Endothelial cell of umbilical vein (primary cell): ENCODE data around the gene OPCML. TPM values are rescaled to one million over a fixed set of nuclear protein-coding genes. Genes with fewer than 3 reads are reported as not detected.

ENCODE experiments used
- BruUV-seq: library from RNA; stranded (reverse); fragments of 400-500 nt; replicated peaks from 2 replicates; lab custom pipeline; 2021; lab: Mats Ljungman, UMichigan
- CTCF ChIA-PET: fragments of 300-600, 350-600 bp; sonication (Branson Sonifier 250); formaldehyde crosslinking; loops from one replicate; lab custom pipeline; 2021; ENCODE audit warnings: antibody characterized with exemption, inconsistent platforms; lab: Charles Lee
- POLR2A ChIA-PET: fragments of 300-600, 350-600 bp; sonication (Branson Sonifier 250); formaldehyde crosslinking; loops from one replicate; lab custom pipeline; 2021; ENCODE audit warnings: antibody characterized with exemption, inconsistent platforms; lab: Charles Lee
- DNase-seq: peaks from one replicate; pipeline ENCODE4 v3.0.0-alpha.2; 2011; ENCODE audit warnings: low read depth, low spot score
- FAIRE-seq: peaks from 2 replicates; lab custom pipeline; 2011; peaks lifted over from hg19 to GRCh38; lab: Jason Lieb, UNC
- H2AFZ ChIP-seq: 2 replicates; pipeline ENCODE4 v1.6.0; 2012; ENCODE audit warnings: low read depth, low read length, control low read depth, inconsistent platforms
- H3K27ac ChIP-seq: 2 replicates; pipeline ENCODE4 v1.5.1; 2011; ENCODE audit warnings: low read depth, mild to moderate bottlenecking, control low read depth, low read length, moderate library complexity; ENCODE audit not compliant: insufficient read depth
- H3K27me3 ChIP-seq, 2 experiments: 2 replicates each; pipeline versions ENCODE4 v1.6.0 to v1.6.1; 2011; ENCODE audit warnings: low read length in 2 of 2, mixed read lengths in 1 of 2; ENCODE audit not compliant: control insufficient read depth in 2 of 2, insufficient read depth in 2 of 2
- H3K36me3 ChIP-seq, 2 experiments: 2 replicates in 1 of 2; 3 replicates in 1 of 2; pipeline ENCODE4 v1.5.1; 2011; ENCODE audit warnings: low read length in 2 of 2, mild to moderate bottlenecking in 1 of 2, moderate library complexity in 1 of 2; ENCODE audit not compliant: control insufficient read depth in 2 of 2, insufficient read depth in 2 of 2; ENCODE audit errors: extremely low read depth in 1 of 2
- H3K4me1 ChIP-seq: 3 replicates; pipeline ENCODE4 v1.5.1; 2011; ENCODE audit warnings: mild to moderate bottlenecking, low read length; ENCODE audit not compliant: control insufficient read depth, insufficient read depth; ENCODE audit errors: extremely low read depth
- H3K4me2 ChIP-seq: 2 replicates; pipeline ENCODE4 v1.6.1; 2011; ENCODE audit warnings: low read length, control low read depth, mixed read lengths; ENCODE audit not compliant: insufficient read depth
- H3K4me3 ChIP-seq, 3 experiments: fragments of 200-600 bp in 1 of 3; sonication (generic), shearing (Covaris generic) in 1 of 3; replicated peaks in 1 of 3; 2 replicates each; pipeline ENCODE4 v1.5.1; 2011 to 2016; ENCODE audit warnings: control low read depth in 3 of 3, low read length in 3 of 3, mild to moderate bottlenecking in 2 of 3, inconsistent platforms in 1 of 3, low read depth in 1 of 3, moderate library complexity in 1 of 3; ENCODE audit not compliant: insufficient read depth in 1 of 3
- H3K79me2 ChIP-seq: 2 replicates; pipeline ENCODE4 v1.6.0; 2012; ENCODE audit warnings: low read length, inconsistent platforms; ENCODE audit not compliant: control insufficient read depth, insufficient read depth
- H3K9ac ChIP-seq: replicated peaks from 2 replicates; pipeline ENCODE3; 2011; ENCODE audit warnings: low read length, control low read depth; ENCODE audit not compliant: insufficient read depth; ENCODE audit errors: extremely low read depth
- H3K9me1 ChIP-seq: replicated peaks from 3 replicates; pipeline ENCODE4 v1.6.0; 2011; ENCODE audit warnings: mild to moderate bottlenecking, low read length; ENCODE audit not compliant: control insufficient read depth, insufficient read depth; ENCODE audit errors: extremely low read depth
- H3K9me3 ChIP-seq: replicated peaks from 2 replicates; pipeline ENCODE4 v1.5.1; 2012; ENCODE audit warnings: low read length, inconsistent platforms; ENCODE audit not compliant: control insufficient read depth, insufficient read depth
- H4K20me1 ChIP-seq: replicated peaks from 2 replicates; pipeline ENCODE3; 2011; ENCODE audit warnings: mild to moderate bottlenecking, low read length; ENCODE audit not compliant: control insufficient read depth, insufficient read depth; ENCODE audit errors: extremely low read depth
- EZH2 ChIP-seq: IDR thresholded peaks from 2 replicates; pipeline ENCODE4 v1.6.1; 2012; ENCODE audit warnings: borderline replicate concordance, low read depth, mild to moderate bottlenecking, moderate library complexity, low read length, inconsistent platforms; ENCODE audit not compliant: severe bottlenecking
- FOS ChIP-seq: IDR thresholded peaks from 2 replicates; pipeline ENCODE4 v1.6.1; 2011; ENCODE audit warnings: mild to moderate bottlenecking, low read length, moderate library complexity, borderline replicate concordance; ENCODE audit not compliant: insufficient read depth
- GATA2 ChIP-seq: IDR thresholded peaks from 2 replicates; pipeline ENCODE4 v1.7.0; 2011; ENCODE audit warnings: low read depth, mild to moderate bottlenecking, moderate library complexity, mixed read lengths, low read length; ENCODE audit not compliant: insufficient read length, insufficient read depth
- JUN ChIP-seq: IDR thresholded peaks from 2 replicates; pipeline ENCODE4 v1.6.1; 2011; ENCODE audit warnings: borderline replicate concordance, low read depth; ENCODE audit not compliant: insufficient read length, insufficient read depth
- MYC ChIP-seq: IDR thresholded peaks from one replicate; pipeline ENCODE4 v1.6.1; 2011; ENCODE audit warnings: mild to moderate bottlenecking, low read depth, low read length
- POLR2A ChIP-seq: IDR thresholded peaks from 2 replicates; pipeline ENCODE4 v1.6.1; 2012; ENCODE audit warnings: low read depth, mild to moderate bottlenecking, control low read depth, low read length
- POLR2AphosphoS5 ChIP-seq: IDR thresholded peaks from 2 replicates; pipeline ENCODE4 v1.6.1; 2012; ENCODE audit warnings: low read depth, mild to moderate bottlenecking, control low read depth, low read length, moderate library complexity; ENCODE audit not compliant: insufficient read depth
- dilution Hi-C: fragments of 300-500 bp; cut with MboI; formaldehyde crosslinking; loops from one replicate; pipeline ENCODE4 v1.15.0; 2019; ENCODE audit warnings: low sequenced_read_pairs; ENCODE audit not compliant: extremely low pct_ligation_motif_present
- intact Hi-C: fragments of 100-400 bp; cut with micrococcal nuclease; formaldehyde crosslinking; loops from one replicate; pipeline ENCODE4 v1.10.0; 2022
- polyA plus RNA-seq, 4 experiments: library from polyadenylated mRNA; depleted of rRNA in 3 of 4; stranded (reverse) in 3 of 4; unstranded in 1 of 4; fragments of >200 nt; gene quantifications; 2 replicates each; pipeline versions ENCODE4 v1.2.1 to v1.2.3, GENCODE V29; 2011 to 2012; ENCODE audit warnings: missing spikeins in 1 of 4
- total RNA-seq: library from RNA; stranded (reverse); gene quantifications from 2 replicates; pipeline ENCODE4 v1.2.3, GENCODE V29; 2021
- TF ChIP-seq, protein P1 (sequence below): IDR thresholded peaks from 2 replicates; pipeline ENCODE4 v1.6.1; 2011; ENCODE audit not compliant: insufficient read depth, insufficient read length
- TF ChIP-seq, protein P2 (sequence below), 2 donors: IDR thresholded peaks; 1 replicate in 1 of 2; 2 replicates in 1 of 2; pipeline ENCODE4 v1.5.1; 2011; ENCODE audit warnings: low read length in 2 of 2, mild to moderate bottlenecking in 2 of 2, moderate library complexity in 2 of 2, control low read depth in 1 of 2, inconsistent platforms in 1 of 2, low read depth in 1 of 2; ENCODE audit not compliant: insufficient read depth in 1 of 2; ENCODE audit errors: extremely low read depth in 1 of 2

OPCML gene
- total and polyA plus RNA-seq, 2 donors (not counting 3 experiments of a cell fraction or from before 2014, with no cell fraction given), result not detected

DNA sequence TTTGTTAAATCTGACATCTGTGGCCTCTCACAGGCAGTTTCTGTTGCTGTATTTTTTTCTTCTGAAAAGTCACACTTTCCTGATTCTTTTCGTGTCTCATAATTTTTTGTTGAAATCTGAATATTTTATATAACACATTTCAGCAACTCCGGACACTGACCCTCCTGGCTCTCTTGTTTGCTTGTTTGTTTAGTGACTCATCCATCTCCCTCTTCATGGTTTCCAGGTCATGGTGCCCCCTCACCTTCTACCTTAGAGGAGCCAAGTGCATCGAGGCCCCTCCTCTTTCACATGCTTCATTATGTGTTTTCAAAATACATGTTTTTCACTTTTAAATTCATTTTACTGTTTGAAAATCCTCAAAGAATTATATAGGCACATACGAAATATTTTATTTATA is 562.4 kb downstream of the OPCML start:
- Histone ChIP-seq H3K36me3 (no peaks in the 10 kb centered on the region), H3K9me1 (no peaks in the 10 kb centered on the region), H3K4me2 (no peak overlapping the region), H3K4me1 (no peaks in the 10 kb centered on the region), H3K9me3 (no peaks in the 10 kb centered on the region), H3K79me2 (no peaks in the 10 kb centered on the region), H3K9ac (no peak overlapping the region), H3K27me3 (no peaks in the 10 kb centered on the region), H3K27ac (no peak overlapping the region), H2AFZ (no peak overlapping the region), H3K4me3 (no peak overlapping the region), H4K20me1 (no peaks in the 10 kb centered on the region)
- intact Hi-C loops (no loop called here), dilution Hi-C loops (no loop called here)
- no peak for TF ChIP-seq POLR2AphosphoS5
- no peak for DNase-seq
- ChIA-PET POLR2A (no interaction called here), CTCF (no interaction called here)
- no peak for FAIRE-seq
- BruUV-seq, result no TSS peak

DNA sequence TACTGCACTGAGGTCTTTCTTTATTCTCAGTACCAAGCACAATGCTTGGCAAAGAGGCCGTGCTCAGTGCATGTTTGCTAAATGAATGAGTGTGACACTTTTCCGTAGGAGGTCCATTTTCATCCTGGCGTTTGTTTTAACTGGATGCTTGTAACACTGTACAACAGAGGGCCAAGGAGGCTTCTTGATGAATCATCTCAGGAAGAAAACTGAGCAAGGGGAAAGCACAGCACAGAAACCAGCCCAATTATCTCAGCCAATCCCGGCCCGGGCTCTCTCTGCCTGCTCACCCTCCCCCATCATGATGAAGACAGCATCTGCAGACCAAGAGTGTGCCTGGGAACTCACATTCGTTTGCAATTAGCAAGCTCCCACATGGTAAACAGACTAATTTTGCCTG is 570.3 kb downstream of the OPCML start:
- H3K4me1 ChIP-seq, result no peaks in the 10 kb centered on the region
- no peak overlapping the region for H2AFZ ChIP-seq
- H3K9ac ChIP-seq, result no peak overlapping the region
- no peak for FAIRE-seq
- dilution Hi-C loops, result no loop called here
- H3K9me3 ChIP-seq, result peaks cover 2% of the 10 kb centered on the region
- ChIA-PET POLR2A (no interaction called here), CTCF (interaction anchor here (0.7 kb wide), 1 partner anchor 180 kb away, joined by 3 read pairs; no protein-coding TSS in a partner anchor)
- DNase-seq, result no peak
- H3K9me1 ChIP-seq, result no peaks in the 10 kb centered on the region
- no peaks in the 10 kb centered on the region for H3K79me2 ChIP-seq
- intact Hi-C loops, result no loop called here
- no peak overlapping the region for H3K4me2 ChIP-seq
- no peaks in the 10 kb centered on the region for H3K27me3 ChIP-seq
- TF ChIP-seq, protein P1, sequence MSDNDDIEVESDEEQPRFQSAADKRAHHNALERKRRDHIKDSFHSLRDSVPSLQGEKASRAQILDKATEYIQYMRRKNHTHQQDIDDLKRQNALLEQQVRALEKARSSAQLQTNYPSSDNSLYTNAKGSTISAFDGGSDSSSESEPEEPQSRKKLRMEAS, result no peak
- TF ChIP-seq, protein P2, sequence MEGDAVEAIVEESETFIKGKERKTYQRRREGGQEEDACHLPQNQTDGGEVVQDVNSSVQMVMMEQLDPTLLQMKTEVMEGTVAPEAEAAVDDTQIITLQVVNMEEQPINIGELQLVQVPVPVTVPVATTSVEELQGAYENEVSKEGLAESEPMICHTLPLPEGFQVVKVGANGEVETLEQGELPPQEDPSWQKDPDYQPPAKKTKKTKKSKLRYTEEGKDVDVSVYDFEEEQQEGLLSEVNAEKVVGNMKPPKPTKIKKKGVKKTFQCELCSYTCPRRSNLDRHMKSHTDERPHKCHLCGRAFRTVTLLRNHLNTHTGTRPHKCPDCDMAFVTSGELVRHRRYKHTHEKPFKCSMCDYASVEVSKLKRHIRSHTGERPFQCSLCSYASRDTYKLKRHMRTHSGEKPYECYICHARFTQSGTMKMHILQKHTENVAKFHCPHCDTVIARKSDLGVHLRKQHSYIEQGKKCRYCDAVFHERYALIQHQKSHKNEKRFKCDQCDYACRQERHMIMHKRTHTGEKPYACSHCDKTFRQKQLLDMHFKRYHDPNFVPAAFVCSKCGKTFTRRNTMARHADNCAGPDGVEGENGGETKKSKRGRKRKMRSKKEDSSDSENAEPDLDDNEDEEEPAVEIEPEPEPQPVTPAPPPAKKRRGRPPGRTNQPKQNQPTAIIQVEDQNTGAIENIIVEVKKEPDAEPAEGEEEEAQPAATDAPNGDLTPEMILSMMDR (IDR thresholded peaks at IDR 0.05; ENCODE audit: extremely low read depth in 1 of 2, insufficient read depth in 1 of 2, low read depth in 1 of 2, low read length in 2 of 2), result no peak
- TF ChIP-seq POLR2A (no peak), GATA2 (no peak), MYC (no peak), FOS (no peak), POLR2AphosphoS5 (no peak), EZH2 (no peak), JUN (no peak)
- no TSS peak for BruUV-seq
- H4K20me1 ChIP-seq, result no peaks in the 10 kb centered on the region
- no peak overlapping the region for H3K4me3 ChIP-seq
- no peaks in the 10 kb centered on the region for H3K36me3 ChIP-seq
- no peak overlapping the region for H3K27ac ChIP-seq
